Measurements from ENCODE around the gene GRIK4. TPM values are rescaled to one million over a fixed set of nuclear protein-coding genes. Genes with fewer than 3 reads are reported as not detected.

Gene GRIK4
- total and polyA plus RNA-seq, 2 donors (not counting 1 experiment from before 2014, with no cell fraction given), result 0.12 to 0.27 TPM

DNA sequence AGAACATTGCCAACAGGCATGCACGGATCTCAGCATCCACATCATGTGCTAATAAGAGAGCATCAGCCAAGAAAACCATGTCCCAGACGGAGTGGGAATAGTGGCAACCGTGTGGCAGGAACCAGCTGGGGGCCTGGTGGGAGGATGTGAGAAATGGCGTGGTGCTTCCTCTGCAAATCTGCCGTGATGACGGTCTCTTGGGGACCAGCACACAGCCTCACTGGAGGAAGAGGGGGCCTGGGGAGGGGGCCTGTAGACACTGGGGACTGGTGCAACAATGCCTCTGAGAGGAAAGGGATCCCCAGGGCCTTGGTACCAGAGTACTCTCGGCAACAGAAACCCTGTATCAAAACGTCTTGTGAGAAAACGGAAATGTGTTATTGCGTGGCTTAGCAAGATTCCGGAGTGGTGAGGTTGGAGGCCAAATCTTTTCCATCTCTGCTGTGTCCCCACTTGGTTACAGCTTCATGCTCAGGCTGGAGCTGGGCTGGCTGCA, 358.0 kb downstream of the GRIK4 start:
- peaks cover 5% of the 10 kb centered on the region for H3K4me1 Mint-ChIP-seq
- no peak overlapping the region for H3K4me3 ChIP-seq (ENCODE audit: control extremely low read depth in 1 of 5, extremely low read depth in 1 of 5, insufficient read depth in 1 of 5, low read depth in 2 of 5, low read length in 4 of 5)
- peaks cover 53% of the 10 kb centered on the region for H3K27me3 Mint-ChIP-seq
- ChIA-PET POLR2A (no interaction called here), CTCF (no interaction called here)
- no peaks in the 10 kb centered on the region for H3K79me2 ChIP-seq (ENCODE audit: control insufficient read depth, insufficient read depth, low read length)
- H3K9me3 ChIP-seq (ENCODE audit: control extremely low read depth in 1 of 3, control insufficient read depth in 2 of 3, insufficient read depth in 1 of 3, low read length in 2 of 3), result no peaks in the 10 kb centered on the region
- no peak overlapping the region for H3K4me2 ChIP-seq (replicated peaks; ENCODE audit: low read depth, low read length, poor library complexity, severe bottlenecking)
- intact Hi-C loops (cut with micrococcal nuclease), result no loop called here
- WGBS (ENCODE audit: insufficient coverage), result 3% methylated on average over 11 of the region's 11 CpGs
- H2AFZ ChIP-seq (ENCODE audit: insufficient read depth, low read depth, low read length, poor library complexity, severe bottlenecking), result peak overlapping the region; percentile 42
- peaks cover 0 to 8% of the 10 kb centered on the region in 2 donors for H3K4me1 ChIP-seq (ENCODE audit: control insufficient read depth in 2 of 2, insufficient read depth in 2 of 2, low read length in 2 of 2)
- H4K20me1 ChIP-seq (ENCODE audit: control insufficient read depth, insufficient read depth, low read length, poor library complexity, severe bottlenecking), result no peaks in the 10 kb centered on the region
- no peak overlapping the region for H3K27ac ChIP-seq (ENCODE audit: low read length in 2 of 2)
- H3K9ac ChIP-seq (ENCODE audit: low read length), result no peak overlapping the region
- no peaks in the 10 kb centered on the region for H3K9me3 Mint-ChIP-seq (ENCODE audit: insufficient read depth)
- H3K27ac Mint-ChIP-seq, result no peak overlapping the region
- ATAC-seq (ENCODE audit: low read depth) (no peak), DNase-seq (no peak)
- no peaks in the 10 kb centered on the region for H3K36me3 ChIP-seq (replicated peaks in 1 of 2; ENCODE audit: control extremely low read depth in 1 of 2, control insufficient read depth in 1 of 2, extremely low read depth in 1 of 2, insufficient read depth in 2 of 2, low read length in 1 of 2)
- peaks cover 0 to 4% (median 0%) of the 10 kb centered on the region in 4 experiments for H3K27me3 ChIP-seq (replicated peaks in 1 of 4; ENCODE audit: control extremely low read depth in 1 of 4, control insufficient read depth in 3 of 4, insufficient read depth in 4 of 4, low read length in 3 of 4)
- no peak for TF ChIP-seq EZH2 (IDR thresholded peaks at IDR 0.05; ENCODE audit: borderline replicate concordance, insufficient read depth, low read depth, low read length, poor library complexity, severe bottlenecking)
- TF ChIP-seq, protein P1, sequence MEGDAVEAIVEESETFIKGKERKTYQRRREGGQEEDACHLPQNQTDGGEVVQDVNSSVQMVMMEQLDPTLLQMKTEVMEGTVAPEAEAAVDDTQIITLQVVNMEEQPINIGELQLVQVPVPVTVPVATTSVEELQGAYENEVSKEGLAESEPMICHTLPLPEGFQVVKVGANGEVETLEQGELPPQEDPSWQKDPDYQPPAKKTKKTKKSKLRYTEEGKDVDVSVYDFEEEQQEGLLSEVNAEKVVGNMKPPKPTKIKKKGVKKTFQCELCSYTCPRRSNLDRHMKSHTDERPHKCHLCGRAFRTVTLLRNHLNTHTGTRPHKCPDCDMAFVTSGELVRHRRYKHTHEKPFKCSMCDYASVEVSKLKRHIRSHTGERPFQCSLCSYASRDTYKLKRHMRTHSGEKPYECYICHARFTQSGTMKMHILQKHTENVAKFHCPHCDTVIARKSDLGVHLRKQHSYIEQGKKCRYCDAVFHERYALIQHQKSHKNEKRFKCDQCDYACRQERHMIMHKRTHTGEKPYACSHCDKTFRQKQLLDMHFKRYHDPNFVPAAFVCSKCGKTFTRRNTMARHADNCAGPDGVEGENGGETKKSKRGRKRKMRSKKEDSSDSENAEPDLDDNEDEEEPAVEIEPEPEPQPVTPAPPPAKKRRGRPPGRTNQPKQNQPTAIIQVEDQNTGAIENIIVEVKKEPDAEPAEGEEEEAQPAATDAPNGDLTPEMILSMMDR (IDR thresholded peaks at IDR 0.05), result no peak
- no peak overlapping the region for H3K4me3 Mint-ChIP-seq

DNA sequence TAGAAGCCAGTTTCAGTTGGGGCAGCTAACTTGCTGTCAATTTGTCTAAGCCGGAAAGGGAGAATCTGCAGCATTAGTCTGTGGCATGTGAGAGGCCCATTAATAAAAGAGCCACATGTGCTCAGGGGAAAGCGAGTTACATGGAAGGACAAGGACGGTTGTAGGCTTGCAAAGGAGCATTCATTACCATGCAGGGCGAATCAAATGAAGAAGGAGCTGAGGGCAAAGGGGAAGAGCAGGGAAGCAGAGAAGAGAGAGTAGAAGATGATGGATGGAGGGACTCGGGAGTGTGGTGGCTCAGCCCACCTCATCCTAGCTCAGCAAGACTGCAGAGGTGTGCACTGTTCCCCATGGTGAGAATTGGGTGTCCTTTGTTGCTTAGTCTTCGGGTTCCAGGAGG, 359.6 kb downstream of the GRIK4 start:
- H3K9me3 Mint-ChIP-seq (ENCODE audit: insufficient read depth), result peaks cover under 1% of the 10 kb centered on the region
- WGBS (ENCODE audit: insufficient coverage), result 91% methylated on average over 6 of the region's 6 CpGs
- peaks cover 0 to 8% of the 10 kb centered on the region in 2 donors for H3K4me1 ChIP-seq (ENCODE audit: control insufficient read depth in 2 of 2, insufficient read depth in 2 of 2, low read length in 2 of 2)

More for the DNA sequence above, 359.6 kb downstream of the GRIK4 start:
- intact Hi-C loops (cut with micrococcal nuclease), result no loop called here
- ATAC-seq (ENCODE audit: low read depth), result no peak
- peaks cover 49% of the 10 kb centered on the region for H3K27me3 Mint-ChIP-seq
- POLR2A ChIA-PET, result no interaction called here
- H3K9me3 ChIP-seq (ENCODE audit: control extremely low read depth in 1 of 3, control insufficient read depth in 2 of 3, insufficient read depth in 1 of 3, low read length in 2 of 3), result peaks cover 0 to 6% (median 0%) of the 10 kb centered on the region in 3 donors
- H3K9ac ChIP-seq (ENCODE audit: low read length), result no peak overlapping the region
- no peak overlapping the region for H2AFZ ChIP-seq (ENCODE audit: insufficient read depth, low read depth, low read length, poor library complexity, severe bottlenecking)
- H3K4me2 ChIP-seq (replicated peaks; ENCODE audit: low read depth, low read length, poor library complexity, severe bottlenecking), result no peak overlapping the region
- no peak overlapping the region for H3K27ac Mint-ChIP-seq
- peaks cover 5% of the 10 kb centered on the region for H3K4me1 Mint-ChIP-seq
- TF ChIP-seq EZH2 (IDR thresholded peaks at IDR 0.05; ENCODE audit: borderline replicate concordance, insufficient read depth, low read depth, low read length, poor library complexity, severe bottlenecking), result no peak
- TF ChIP-seq, protein P1 (IDR thresholded peaks at IDR 0.05), result no peak
- DNase-seq, result no peak
- H3K4me3 ChIP-seq (ENCODE audit: control extremely low read depth in 1 of 5, extremely low read depth in 1 of 5, insufficient read depth in 1 of 5, low read depth in 2 of 5, low read length in 4 of 5), result no peak overlapping the region
- no peaks in the 10 kb centered on the region for H4K20me1 ChIP-seq (ENCODE audit: control insufficient read depth, insufficient read depth, low read length, poor library complexity, severe bottlenecking)
- H3K36me3 ChIP-seq (replicated peaks in 1 of 2; ENCODE audit: control extremely low read depth in 1 of 2, control insufficient read depth in 1 of 2, extremely low read depth in 1 of 2, insufficient read depth in 2 of 2, low read length in 1 of 2), result no peaks in the 10 kb centered on the region
- H3K79me2 ChIP-seq (ENCODE audit: control insufficient read depth, insufficient read depth, low read length), result no peaks in the 10 kb centered on the region
- no peak overlapping the region for H3K4me3 Mint-ChIP-seq
- CTCF ChIA-PET, result no interaction called here
- H3K27me3 ChIP-seq (replicated peaks in 1 of 4; ENCODE audit: control extremely low read depth in 1 of 4, control insufficient read depth in 3 of 4, insufficient read depth in 4 of 4, low read length in 3 of 4), result peaks cover 0 to 4% (median 0%) of the 10 kb centered on the region in 4 experiments
- H3K27ac ChIP-seq (ENCODE audit: low read length in 2 of 2), result no peak overlapping the region
